Subcutaneous abdominal adipose tissue (tissue), 5 donors: ENCODE results near the gene FAM9C.

Source experiments
- H3K27ac ChIP-seq: one replicate; pipeline ENCODE4 v1.7.0; 2013; ENCODE audit warnings: low read depth, mild to moderate bottlenecking, inconsistent platforms, low read length, moderate library complexity
- H3K27me3 ChIP-seq, 5 donors: one replicate each; pipeline ENCODE4 v1.7.0; 2013; ENCODE audit warnings: low read length in 5 of 5, inconsistent platforms in 1 of 5; ENCODE audit not compliant: control insufficient read depth in 5 of 5, insufficient read depth in 4 of 5
- H3K36me3 ChIP-seq, 5 donors: one replicate each; pipeline ENCODE4 v1.7.0; 2013; ENCODE audit warnings: low read length in 5 of 5; ENCODE audit not compliant: control insufficient read depth in 5 of 5, insufficient read depth in 5 of 5
- H3K4me1 ChIP-seq, 5 donors: one replicate each; pipeline ENCODE4 v1.7.0; 2013; ENCODE audit warnings: low read length in 5 of 5, mild to moderate bottlenecking in 3 of 5, moderate library complexity in 1 of 5; ENCODE audit not compliant: control insufficient read depth in 5 of 5, insufficient read depth in 5 of 5
- H3K4me3 ChIP-seq, 5 donors: one replicate each; pipeline ENCODE4 v1.7.0; 2013; ENCODE audit warnings: low read length in 5 of 5, low read depth in 1 of 5
- H3K9ac ChIP-seq, 5 donors: one replicate each; pipeline ENCODE4 v1.7.0; 2013; ENCODE audit warnings: low read length in 5 of 5, mild to moderate bottlenecking in 4 of 5, moderate library complexity in 3 of 5
- H3K9me3 ChIP-seq, 5 donors: one replicate each; pipeline ENCODE4 v1.7.0; 2013; ENCODE audit warnings: low read length in 5 of 5; ENCODE audit not compliant: control insufficient read depth in 5 of 5
- donor health status: healthy.
- donor health status: healthy.
- donor health status: healthy.
- donor health status: healthy.
- donor health status: healthy.

FAM9C gene

DNA sequence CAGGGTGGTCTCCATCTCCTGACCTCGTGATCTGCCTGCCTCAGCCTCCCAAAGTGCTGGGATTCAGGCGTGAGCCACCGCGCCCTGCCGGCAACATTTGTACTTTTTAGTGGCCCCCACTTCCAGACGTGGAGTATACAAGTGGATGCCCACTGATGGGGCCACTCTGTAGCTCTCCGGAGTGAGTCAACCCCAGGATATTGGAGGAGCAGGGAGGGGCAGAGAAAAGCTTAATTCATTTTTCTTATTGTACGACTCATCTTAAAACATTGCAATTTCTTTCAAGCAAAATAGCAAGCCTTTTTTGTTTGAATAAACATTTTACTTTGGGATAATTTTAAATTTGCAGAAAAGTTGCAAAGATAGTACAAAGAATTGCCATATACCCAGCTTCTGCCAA, 34.6 kb downstream of the FAM9C start:
- no peak overlapping the region for H3K27ac ChIP-seq
- H3K9me3 ChIP-seq = no peaks in the 10 kb centered on the region
- no peaks in the 10 kb centered on the region for H3K27me3 ChIP-seq
- peaks cover 2 to 54% (median 45%) of the 10 kb centered on the region in 5 donors for H3K4me1 ChIP-seq
- no peaks in the 10 kb centered on the region for H3K36me3 ChIP-seq
- H3K4me3 ChIP-seq = no peak overlapping the region
- no peak overlapping the region for H3K9ac ChIP-seq

- Histone ChIP-seq H3K4me3 (no peak overlapping the region), H3K36me3 (no peaks in the 10 kb centered on the region), H3K4me1 (peaks cover 2 to 49% (median 40%) of the 10 kb centered on the region in 5 donors), H3K9me3 (no peaks in the 10 kb centered on the region), H3K9ac (no peak overlapping the region), H3K27ac (no peak overlapping the region), H3K27me3 (no peaks in the 10 kb centered on the region)
Observed at GRCh38 chrX:13009273-13009672, 35.1 kb downstream of the FAM9C start.

- no peak overlapping the region for H3K27ac ChIP-seq
- H3K36me3 ChIP-seq = no peaks in the 10 kb centered on the region
- peaks cover 2 to 45% (median 36%) of the 10 kb centered on the region in 5 donors for H3K4me1 ChIP-seq
- no peak overlapping the region for H3K4me3 ChIP-seq
- H3K9me3 ChIP-seq = no peaks in the 10 kb centered on the region
- H3K9ac ChIP-seq = no peak overlapping the region
- no peaks in the 10 kb centered on the region for H3K27me3 ChIP-seq
Observed at GRCh38 chrX:13008851-13009250, 35.6 kb downstream of the FAM9C start.

GRCh38 chrX:13008189-13008533, 36.3 kb downstream of the FAM9C start:
- Histone ChIP-seq H3K9me3 (no peaks in the 10 kb centered on the region), H3K4me3 (peak overlapping the region in 1 of 5 donors; percentile 26), H3K27ac (no peak overlapping the region), H3K4me1 (peaks cover 2 to 38% (median 31%) of the 10 kb centered on the region in 5 donors), H3K27me3 (no peaks in the 10 kb centered on the region), H3K36me3 (no peaks in the 10 kb centered on the region), H3K9ac (no peak overlapping the region)

GRCh38 chrX:13007519-13008188, 36.8 kb downstream of the FAM9C start:
- no peak overlapping the region for H3K27ac ChIP-seq
- H3K36me3 ChIP-seq = no peaks in the 10 kb centered on the region
- no peak overlapping the region for H3K4me3 ChIP-seq
- H3K4me1 ChIP-seq = peaks cover 2 to 33% (median 31%) of the 10 kb centered on the region in 5 donors
- no peaks in the 10 kb centered on the region for H3K9me3 ChIP-seq
- no peaks in the 10 kb centered on the region for H3K27me3 ChIP-seq
- no peak overlapping the region for H3K9ac ChIP-seq

GRCh38 chrX:13005661-13006473, 38.6 kb downstream of the FAM9C start:
- H3K27me3 ChIP-seq = no peaks in the 10 kb centered on the region
- H3K9ac ChIP-seq = no peak overlapping the region
- H3K4me1 ChIP-seq = peaks cover 2 to 38% (median 31%) of the 10 kb centered on the region in 5 donors
- no peaks in the 10 kb centered on the region for H3K9me3 ChIP-seq
- H3K27ac ChIP-seq = no peak overlapping the region
- no peaks in the 10 kb centered on the region for H3K36me3 ChIP-seq
- H3K4me3 ChIP-seq = no peak overlapping the region

DNA sequence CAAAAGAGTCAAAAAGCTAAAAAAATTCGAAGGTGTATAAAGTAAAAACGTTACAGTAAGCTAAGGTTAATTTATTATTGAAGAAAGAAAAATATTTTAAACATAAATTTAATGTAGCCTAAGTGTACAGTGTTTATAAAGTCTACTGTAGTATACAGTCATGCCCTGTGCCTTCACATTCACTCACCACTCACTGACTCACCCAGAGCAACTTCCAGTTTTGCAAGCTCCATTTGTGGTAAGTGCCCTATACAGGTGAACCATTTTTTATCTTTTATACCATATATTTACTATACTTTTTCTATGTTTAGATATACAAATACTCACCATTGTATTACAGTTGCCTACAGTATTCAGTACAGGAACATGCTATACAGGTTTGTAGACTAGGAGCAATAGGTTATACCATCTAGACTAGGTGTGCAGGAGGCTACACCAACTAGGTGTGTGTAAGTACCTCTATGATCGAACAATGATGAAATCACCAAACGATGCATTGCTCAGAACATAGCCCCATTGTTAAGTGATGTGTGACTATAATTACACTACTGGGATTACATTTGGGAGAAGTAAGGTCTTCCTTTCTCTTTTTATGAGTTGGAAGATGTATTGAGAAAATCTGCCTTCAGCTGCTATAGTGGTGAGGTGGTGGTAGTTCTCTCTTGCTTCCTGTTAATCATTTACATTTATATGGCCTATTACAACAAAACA, 42.3 kb downstream of the FAM9C start:
- no peak overlapping the region for H3K27ac ChIP-seq
- no peak overlapping the region for H3K9ac ChIP-seq
- no peaks in the 10 kb centered on the region for H3K27me3 ChIP-seq
- H3K9me3 ChIP-seq = no peaks in the 10 kb centered on the region
- peaks cover 0 to 48% (median 11%) of the 10 kb centered on the region in 5 donors for H3K4me1 ChIP-seq
- no peaks in the 10 kb centered on the region for H3K36me3 ChIP-seq
- H3K4me3 ChIP-seq = no peak overlapping the region

DNA sequence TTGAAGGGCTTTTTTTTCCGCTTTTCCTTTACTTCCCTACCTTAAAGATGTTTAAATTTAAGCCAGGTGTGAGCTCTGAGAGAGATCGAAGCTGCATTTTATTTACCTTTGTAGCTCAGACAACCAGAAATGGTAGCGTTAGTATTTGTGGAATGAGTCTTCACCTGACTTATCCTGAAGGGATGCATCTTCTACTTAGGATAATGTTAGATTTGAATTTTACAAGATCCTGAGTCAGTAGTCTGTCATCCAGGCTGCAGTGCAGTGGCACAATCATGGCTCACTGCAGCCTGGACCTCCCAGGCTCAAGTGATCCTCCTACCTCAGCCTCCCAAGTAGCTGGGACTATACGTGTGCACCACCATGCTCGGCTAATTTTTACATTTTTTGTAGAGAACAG, 43.3 kb downstream of the FAM9C start:
- Histone ChIP-seq H3K9me3 (no peaks in the 10 kb centered on the region), H3K4me3 (no peak overlapping the region), H3K9ac (no peak overlapping the region), H3K36me3 (no peaks in the 10 kb centered on the region), H3K27me3 (peaks cover 0 to 2% (median 0%) of the 10 kb centered on the region in 5 donors), H3K4me1 (peaks cover 0 to 39% (median 9%) of the 10 kb centered on the region in 5 donors), H3K27ac (no peak overlapping the region)

DNA sequence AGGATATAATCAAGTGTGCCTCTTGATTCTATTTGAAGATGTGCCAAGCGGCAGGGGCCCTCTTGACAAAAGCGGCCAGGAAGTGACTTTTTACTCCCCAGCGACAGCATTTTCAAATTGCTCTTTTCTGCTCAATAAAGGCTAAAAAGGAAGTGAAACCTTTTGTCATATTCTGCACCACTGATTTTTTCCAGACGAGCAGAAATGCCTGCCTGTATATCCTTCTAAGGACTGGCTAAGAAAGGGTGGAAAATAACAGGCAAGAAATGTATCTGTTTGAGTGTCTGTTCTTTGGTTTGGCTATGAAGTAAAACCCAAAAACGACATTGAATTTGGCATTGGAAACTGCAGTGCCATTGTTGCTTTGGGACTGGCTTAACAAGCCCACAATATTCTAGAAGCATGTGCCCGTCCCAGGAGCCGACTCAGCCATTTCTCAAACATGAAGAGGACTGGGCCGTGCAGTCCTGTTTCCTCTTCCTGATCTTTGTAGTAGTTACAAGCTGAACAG, 44.1 kb downstream of the FAM9C start:
- Histone ChIP-seq H3K4me1 (peaks cover 0 to 36% (median 7%) of the 10 kb centered on the region in 5 donors), H3K27ac (peak overlapping the region; percentile 57), H3K9ac (no peak overlapping the region), H3K36me3 (no peaks in the 10 kb centered on the region), H3K27me3 (peaks cover 0 to 2% (median 0%) of the 10 kb centered on the region in 5 donors), H3K4me3 (peak overlapping the region in 1 of 5 donors; percentile 30), H3K9me3 (no peaks in the 10 kb centered on the region)
